ENCODE data around the gene HIPK2. TPM values are rescaled to one million over a fixed set of nuclear protein-coding genes. Genes with fewer than 3 reads are reported as not detected.
A peak's percentile ranks its signal among the peaks of the same experiment; 100 is the strongest.

The HIPK2 gene
- total RNA-seq, 2 donors from 2014 or later, result 54.4 to 72.7 TPM

DNA sequence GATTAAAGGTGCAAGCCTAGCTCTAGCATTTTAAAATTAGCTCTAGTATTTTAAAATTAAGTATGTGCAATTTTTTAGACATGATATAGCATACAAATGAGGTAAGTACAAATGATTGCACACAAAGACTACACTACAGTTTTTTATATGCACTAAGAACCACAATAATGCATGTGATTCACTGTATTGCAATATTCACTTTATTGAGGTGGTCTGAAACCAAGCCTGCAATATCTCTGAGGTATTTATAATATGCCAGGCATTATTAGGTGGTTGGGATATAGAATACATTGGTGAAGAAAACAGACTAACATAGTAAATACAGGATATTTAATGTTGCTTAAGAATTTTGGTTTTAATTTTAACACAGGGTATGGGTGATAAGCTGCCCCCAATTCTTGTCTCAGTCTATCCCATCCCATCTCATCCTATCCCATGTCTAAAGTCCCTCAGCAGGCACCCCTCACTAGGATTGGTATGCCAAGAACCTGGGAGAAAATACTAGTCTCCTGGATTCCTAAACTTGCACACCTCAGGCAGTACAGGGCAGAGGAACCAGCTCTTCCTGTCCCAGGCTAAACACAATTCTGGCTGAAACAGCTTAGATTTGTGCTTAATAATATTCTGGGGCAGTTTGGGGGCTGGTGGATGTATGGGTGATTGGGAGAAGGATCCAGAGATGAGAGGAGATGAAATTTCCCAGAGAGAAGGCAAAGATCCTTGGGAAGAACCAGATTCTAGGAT lies 90.4 kb downstream of the HIPK2 start:
- no peaks in the 10 kb centered on the region for H3K9me3 ChIP-seq
- no peak overlapping the region for H3K27ac ChIP-seq
- H3K4me1 ChIP-seq (replicated peaks), result peaks cover 13% of the 10 kb centered on the region
- no peak overlapping the region for H3K4me3 ChIP-seq
- intact Hi-C loops (cut with DNase I), result no loop called here
- H3K27me3 ChIP-seq (replicated peaks; ENCODE audit: insufficient read depth), result no peaks in the 10 kb centered on the region
- DNase-seq (ENCODE audit: low spot score), result no peak
- TF ChIP-seq CTCF (IDR thresholded peaks at IDR 0.05), result no peak
- no peak for TF ChIP-seq POLR2A (IDR thresholded peaks at IDR 0.05)
- no peak for TF ChIP-seq POLR2AphosphoS5 (IDR thresholded peaks at IDR 0.05)
- H3K36me3 ChIP-seq, result no peaks in the 10 kb centered on the region

GRCh38 chr7:139683137-139683921 lies 94.5 kb downstream of the HIPK2 start:
- H3K4me1 ChIP-seq (replicated peaks), result peaks cover 24% of the 10 kb centered on the region
- no peak for DNase-seq (ENCODE audit: low spot score)
- H3K36me3 ChIP-seq, result no peaks in the 10 kb centered on the region
- H3K27me3 ChIP-seq (replicated peaks; ENCODE audit: insufficient read depth), result no peaks in the 10 kb centered on the region
- H3K27ac ChIP-seq, result peak overlapping the region; percentile 32 to 86
- intact Hi-C loops (cut with DNase I), result loop anchor here (5.0 kb wide), 1 partner anchor 54 kb away; no protein-coding TSS in a partner anchor
- WGBS, result 78% methylated on average over 16 of the region's 16 CpGs
- TF ChIP-seq POLR2AphosphoS5 (IDR thresholded peaks at IDR 0.05), result no peak
- TF ChIP-seq CTCF (IDR thresholded peaks at IDR 0.05), result no peak
- no peak for TF ChIP-seq POLR2A (IDR thresholded peaks at IDR 0.05)
- H3K4me3 ChIP-seq, result no peak overlapping the region
- no peaks in the 10 kb centered on the region for H3K9me3 ChIP-seq

- H3K4me1 ChIP-seq (replicated peaks), result peaks cover 24% of the 10 kb centered on the region
- DNase-seq (ENCODE audit: low spot score), result no peak
- 80% methylated on average over 9 of the region's 9 CpGs for WGBS
- H3K9me3 ChIP-seq, result no peaks in the 10 kb centered on the region
- H3K4me3 ChIP-seq, result no peak overlapping the region
- TF ChIP-seq POLR2AphosphoS5 (IDR thresholded peaks at IDR 0.05) (peak; percentile 28), POLR2A (IDR thresholded peaks at IDR 0.05) (no peak)
- no peaks in the 10 kb centered on the region for H3K27me3 ChIP-seq (replicated peaks; ENCODE audit: insufficient read depth)
- no peaks in the 10 kb centered on the region for H3K36me3 ChIP-seq
- intact Hi-C loops (cut with DNase I), result loop anchor here (5.0 kb wide), 1 partner anchor 55 kb away; no protein-coding TSS in a partner anchor
- peak overlapping the region; percentile 32 to 86 for H3K27ac ChIP-seq
Observed at GRCh38 chr7:139682136-139683013, 95.4 kb downstream of the HIPK2 start.

DNA sequence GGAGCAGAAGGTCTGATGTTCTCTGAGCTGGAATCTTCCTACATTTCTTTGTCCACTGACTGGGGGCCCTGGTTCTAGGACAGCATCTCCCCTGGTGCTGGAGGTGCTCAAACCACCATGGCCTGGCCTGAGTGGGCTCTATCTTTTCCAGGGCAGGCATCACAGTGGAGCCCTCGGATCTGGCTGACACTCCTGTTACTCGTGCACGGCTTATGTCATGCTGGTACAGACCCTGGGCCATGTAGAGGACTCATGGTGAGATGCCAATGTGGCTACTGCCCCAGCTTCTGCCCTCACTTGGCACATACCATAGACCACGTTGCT lies 96.0 kb downstream of the HIPK2 start:
- H3K4me1 ChIP-seq (replicated peaks), result peaks cover 24% of the 10 kb centered on the region
- H3K4me3 ChIP-seq, result no peak overlapping the region
- no peak for DNase-seq (ENCODE audit: low spot score)
- H3K36me3 ChIP-seq, result no peaks in the 10 kb centered on the region
- no peaks in the 10 kb centered on the region for H3K9me3 ChIP-seq
- no peak for TF ChIP-seq POLR2A (IDR thresholded peaks at IDR 0.05)
- no peak for TF ChIP-seq CTCF (IDR thresholded peaks at IDR 0.05)
- no peak for TF ChIP-seq POLR2AphosphoS5 (IDR thresholded peaks at IDR 0.05)
- intact Hi-C loops (cut with DNase I), result loop anchor here (5.0 kb wide), 1 partner anchor 56 kb away; no protein-coding TSS in a partner anchor
- 89% methylated on average over 4 of the region's 4 CpGs for WGBS
- H3K27ac ChIP-seq, result peak overlapping the region in 1 of 2 donors; percentile 86
- no peaks in the 10 kb centered on the region for H3K27me3 ChIP-seq (replicated peaks; ENCODE audit: insufficient read depth)

- TF ChIP-seq CTCF (IDR thresholded peaks at IDR 0.05) (no peak), POLR2A (IDR thresholded peaks at IDR 0.05) (no peak), POLR2AphosphoS5 (IDR thresholded peaks at IDR 0.05) (no peak)
- intact Hi-C loops (cut with DNase I), result loop anchor here (5.0 kb wide), 1 partner anchor 56 kb away; no protein-coding TSS in a partner anchor
- Histone ChIP-seq H3K27ac (peak overlapping the region; percentile 79 to 86), H3K4me1 (replicated peaks) (peaks cover 24% of the 10 kb centered on the region), H3K27me3 (replicated peaks; ENCODE audit: insufficient read depth) (no peaks in the 10 kb centered on the region), H3K9me3 (no peaks in the 10 kb centered on the region), H3K4me3 (no peak overlapping the region), H3K36me3 (no peaks in the 10 kb centered on the region)
- WGBS, result 96% methylated on average over 6 of the region's 6 CpGs
- no peak for DNase-seq (ENCODE audit: low spot score)
Observed at GRCh38 chr7:139681463-139681755, 96.4 kb downstream of the HIPK2 start.
